Measurements from ENCODE around the gene SLX9.

GRCh38 chr21:44996501-44996921, 56.7 kb downstream of the SLX9 start:
- no peak for TF ChIP-seq POLR2AphosphoS5 (IDR thresholded peaks at IDR 0.05; ENCODE audit: insufficient read depth in 1 of 2, low read depth in 1 of 2)
- no peak for TF ChIP-seq CTCF (IDR thresholded peaks at IDR 0.05)
